ENCODE data around the gene SHISA3. TPM values are rescaled to one million over a fixed set of nuclear protein-coding genes. Genes with fewer than 3 reads are reported as not detected.
A peak's percentile ranks its signal among the peaks of the same experiment; 100 is the strongest.

The SHISA3 gene
- total RNA-seq, 1 experiment from 2014 or later: 29.5 TPM

GRCh38 chr4:42357325-42357724 lies 40.0 kb upstream of the SHISA3 start:
- Histone ChIP-seq H3K27ac (ENCODE audit: low read length) (no peak overlapping the region), H3K4me1 (ENCODE audit: insufficient read depth, low read length) (no peaks in the 10 kb centered on the region), H3K9ac (ENCODE audit: low read length) (no peak overlapping the region), H3K79me2 (ENCODE audit: low read length) (no peaks in the 10 kb centered on the region), H3K9me2 (replicated peaks; ENCODE audit: low read length) (no peaks in the 10 kb centered on the region), H4K20me1 (ENCODE audit: low read length) (no peaks in the 10 kb centered on the region), H3K36me3 (ENCODE audit: low read depth, low read length) (no peaks in the 10 kb centered on the region), H3K4me2 (ENCODE audit: low read length) (no peak overlapping the region), H3F3A (ENCODE audit: low read length, unreplicated experiment) (no peaks in the 10 kb centered on the region), H3K27me3 (ENCODE audit: low read length) (no peaks in the 10 kb centered on the region), H3K4me3 (ENCODE audit: low read length) (no peak overlapping the region), H3K9me3 (ENCODE audit: low read length) (no peaks in the 10 kb centered on the region), H2AFZ (ENCODE audit: low read length) (no peak overlapping the region)
- no peak for DNase-seq
- POLR2A ChIA-PET (ENCODE audit: unreplicated experiment): no interaction called here
- TF ChIP-seq EZH2 (IDR thresholded peaks at IDR 0.05; ENCODE audit: low read length, unreplicated experiment) (no peak), CTCF (conservative IDR thresholded peaks at IDR 0.05; ENCODE audit: low read depth, low read length) (no peak), EZH2phosphoT487 (IDR thresholded peaks at IDR 0.05; ENCODE audit: borderline replicate concordance, low read length) (no peak)
- CTCF ChIA-PET: no interaction called here
- ATAC-seq: no peak
- BruUV-seq (replicated peaks): no TSS peak
- intact Hi-C loops (cut with micrococcal nuclease): loop anchor here (5.0 kb wide), 1 partner anchor 75 kb away; no protein-coding TSS in a partner anchor

- H3K4me2 ChIP-seq (ENCODE audit: low read length): peak overlapping the region; percentile 78
- peak overlapping the region; percentile 62 for H3K4me3 ChIP-seq (ENCODE audit: low read length)
- intact Hi-C loops (cut with micrococcal nuclease): loop anchor here (5.0 kb wide), 1 partner anchor 77 kb away; no protein-coding TSS in a partner anchor
Measured at GRCh38 chr4:42359711-42360110, 37.6 kb upstream of the SHISA3 start.

More at GRCh38 chr4:42359711-42360110, 37.6 kb upstream of the SHISA3 start:
- H3K27ac ChIP-seq (ENCODE audit: low read length): no peak overlapping the region
- H3K9ac ChIP-seq (ENCODE audit: low read length): no peak overlapping the region
- H3K4me1 ChIP-seq (ENCODE audit: insufficient read depth, low read length): no peaks in the 10 kb centered on the region
- DNase-seq (no peak), ATAC-seq (no peak)
- no peaks in the 10 kb centered on the region for H3K36me3 ChIP-seq (ENCODE audit: low read depth, low read length)
- H3K9me2 ChIP-seq (replicated peaks; ENCODE audit: low read length): no peaks in the 10 kb centered on the region
- TF ChIP-seq CTCF (conservative IDR thresholded peaks at IDR 0.05; ENCODE audit: low read depth, low read length) (no peak), EZH2 (IDR thresholded peaks at IDR 0.05; ENCODE audit: low read length, unreplicated experiment) (no peak), EZH2phosphoT487 (IDR thresholded peaks at IDR 0.05; ENCODE audit: borderline replicate concordance, low read length) (no peak)
- no peaks in the 10 kb centered on the region for H3F3A ChIP-seq (ENCODE audit: low read length, unreplicated experiment)
- ChIA-PET POLR2A (ENCODE audit: unreplicated experiment) (interaction anchor here (0.6 kb wide), 1 partner anchor 160 kb away, joined by 3 read pairs; no protein-coding TSS in a partner anchor), CTCF (interaction anchor here (0.5 to 0.8 kb wide), 2 partner anchors 12 to 523 kb away, joined by 3 to 5 read pairs; no protein-coding TSS in a partner anchor)
- H2AFZ ChIP-seq (ENCODE audit: low read length): peak overlapping the region; percentile 72
- no peaks in the 10 kb centered on the region for H3K9me3 ChIP-seq (ENCODE audit: low read length)
- no peaks in the 10 kb centered on the region for H4K20me1 ChIP-seq (ENCODE audit: low read length)
- no peaks in the 10 kb centered on the region for H3K79me2 ChIP-seq (ENCODE audit: low read length)
- H3K27me3 ChIP-seq (ENCODE audit: low read length): no peaks in the 10 kb centered on the region
- no TSS peak for BruUV-seq (replicated peaks)
